Right lobe of liver (tissue), 4 donors: ENCODE measurements around the gene SH3RF2.

Experiments used
- POLR2A ChIP-seq: fragments of 450-650 bp; IDR thresholded peaks from one replicate; pipeline ENCODE4 v1.6.1; 2017; ENCODE audit warnings: antibody characterized with exemption, mild to moderate bottlenecking
- TF ChIP-seq, protein P1 (sequence below), 4 donors: fragments of 200-600 bp in 3 of 4; fragments of 450-650 bp in 1 of 4; IDR thresholded peaks; one replicate each; pipeline versions ENCODE4 v1.5.1 to v1.8.0; 2016 to 2022; ENCODE audit warnings: antibody characterized with exemption in 4 of 4, mild to moderate bottlenecking in 2 of 4
- donor health status: DM: no; HTN: no; CAD: no.
- donor health status: DM: no; HTN: no; CAD: no.
- donor health status: DM: no; HTN: yes; CAD: no.

DNA sequence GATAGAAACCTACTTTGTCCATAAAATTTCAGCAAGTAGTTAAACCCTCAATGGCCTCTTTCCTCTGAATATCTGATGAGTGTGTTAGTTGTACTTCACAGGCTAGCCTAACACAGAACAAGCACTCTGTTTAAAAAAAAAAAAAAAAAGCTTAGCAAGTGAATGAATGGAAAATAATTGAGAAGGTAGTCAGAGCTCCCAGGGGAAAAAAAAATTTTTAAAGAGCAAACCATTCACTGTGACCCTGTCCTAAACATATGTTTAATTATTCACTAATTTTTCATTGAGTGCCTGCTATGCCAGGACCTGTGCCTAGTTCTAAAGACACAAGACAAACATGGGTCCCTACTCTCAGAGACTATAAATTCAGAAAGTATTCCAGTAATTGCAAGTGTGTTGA, 69.3 kb downstream of the SH3RF2 start:
- TF ChIP-seq, protein P1, sequence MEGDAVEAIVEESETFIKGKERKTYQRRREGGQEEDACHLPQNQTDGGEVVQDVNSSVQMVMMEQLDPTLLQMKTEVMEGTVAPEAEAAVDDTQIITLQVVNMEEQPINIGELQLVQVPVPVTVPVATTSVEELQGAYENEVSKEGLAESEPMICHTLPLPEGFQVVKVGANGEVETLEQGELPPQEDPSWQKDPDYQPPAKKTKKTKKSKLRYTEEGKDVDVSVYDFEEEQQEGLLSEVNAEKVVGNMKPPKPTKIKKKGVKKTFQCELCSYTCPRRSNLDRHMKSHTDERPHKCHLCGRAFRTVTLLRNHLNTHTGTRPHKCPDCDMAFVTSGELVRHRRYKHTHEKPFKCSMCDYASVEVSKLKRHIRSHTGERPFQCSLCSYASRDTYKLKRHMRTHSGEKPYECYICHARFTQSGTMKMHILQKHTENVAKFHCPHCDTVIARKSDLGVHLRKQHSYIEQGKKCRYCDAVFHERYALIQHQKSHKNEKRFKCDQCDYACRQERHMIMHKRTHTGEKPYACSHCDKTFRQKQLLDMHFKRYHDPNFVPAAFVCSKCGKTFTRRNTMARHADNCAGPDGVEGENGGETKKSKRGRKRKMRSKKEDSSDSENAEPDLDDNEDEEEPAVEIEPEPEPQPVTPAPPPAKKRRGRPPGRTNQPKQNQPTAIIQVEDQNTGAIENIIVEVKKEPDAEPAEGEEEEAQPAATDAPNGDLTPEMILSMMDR (IDR thresholded peaks at IDR 0.05), result no peak
- no peak for TF ChIP-seq POLR2A
